RWPE2 (cell line): Measurements from ENCODE around the gene PCDHGA6.
"Not testable (repeated sequence)": the region's sequence is repeated elsewhere in the genome, so short reads cannot be mapped to it uniquely, and the experiment has no call there.

Source experiments
- ATAC-seq: fragments of 200-7000 bp; cut with Tn5 transposase; 3 replicates; pipeline ENCODE4 v1.9.1; 2021; ENCODE audit warnings: low read depth
- DNase-seq: peaks from one replicate; pipeline ENCODE4 v3.0.0-alpha.2; 2020; ENCODE audit warnings: low spot score
- H3K27ac ChIP-seq: fragments of 450-650 bp; 2 replicates; pipeline ENCODE4 v1.5.1; 2017; ENCODE audit warnings: mild to moderate bottlenecking; ENCODE audit not compliant: poor library complexity, severe bottlenecking
- H3K27me3 ChIP-seq: fragments of 250-450 bp; sonication (Bioruptor Pico); 2 replicates; pipeline ENCODE4 v1.5.1; 2021; ENCODE audit warnings: mild to moderate bottlenecking, moderate library complexity; ENCODE audit not compliant: insufficient read depth, poor library complexity, severe bottlenecking
- H3K36me3 ChIP-seq: fragments of 250-450 bp; sonication (Bioruptor Pico); 2 replicates; pipeline ENCODE4 v1.5.1; 2020; ENCODE audit warnings: low read depth, mild to moderate bottlenecking, moderate library complexity
- H3K4me1 ChIP-seq: fragments of 250-450 bp; sonication (Bioruptor Pico); 2 replicates; pipeline ENCODE4 v1.5.1; 2021; ENCODE audit warnings: mild to moderate bottlenecking, moderate library complexity; ENCODE audit not compliant: insufficient read depth, poor library complexity, severe bottlenecking
- H3K4me3 ChIP-seq: fragments of 250-450 bp; sonication (Bioruptor Pico); 2 replicates; pipeline ENCODE4 v1.5.1; 2021; ENCODE audit warnings: mild to moderate bottlenecking, moderate library complexity; ENCODE audit not compliant: severe bottlenecking
- H3K9me3 ChIP-seq: fragments of 250-450 bp; sonication (Bioruptor Pico); 2 replicates; pipeline ENCODE4 v1.5.1; 2021; ENCODE audit warnings: mild to moderate bottlenecking, moderate library complexity; ENCODE audit not compliant: severe bottlenecking
- TF ChIP-seq, protein P1 (sequence below): fragments of 450-650 bp; IDR thresholded peaks from one replicate; pipeline ENCODE4 v1.5.1; 2017; ENCODE audit warnings: mild to moderate bottlenecking, moderate library complexity; ENCODE audit not compliant: poor library complexity, severe bottlenecking

Gene PCDHGA6

DNA sequence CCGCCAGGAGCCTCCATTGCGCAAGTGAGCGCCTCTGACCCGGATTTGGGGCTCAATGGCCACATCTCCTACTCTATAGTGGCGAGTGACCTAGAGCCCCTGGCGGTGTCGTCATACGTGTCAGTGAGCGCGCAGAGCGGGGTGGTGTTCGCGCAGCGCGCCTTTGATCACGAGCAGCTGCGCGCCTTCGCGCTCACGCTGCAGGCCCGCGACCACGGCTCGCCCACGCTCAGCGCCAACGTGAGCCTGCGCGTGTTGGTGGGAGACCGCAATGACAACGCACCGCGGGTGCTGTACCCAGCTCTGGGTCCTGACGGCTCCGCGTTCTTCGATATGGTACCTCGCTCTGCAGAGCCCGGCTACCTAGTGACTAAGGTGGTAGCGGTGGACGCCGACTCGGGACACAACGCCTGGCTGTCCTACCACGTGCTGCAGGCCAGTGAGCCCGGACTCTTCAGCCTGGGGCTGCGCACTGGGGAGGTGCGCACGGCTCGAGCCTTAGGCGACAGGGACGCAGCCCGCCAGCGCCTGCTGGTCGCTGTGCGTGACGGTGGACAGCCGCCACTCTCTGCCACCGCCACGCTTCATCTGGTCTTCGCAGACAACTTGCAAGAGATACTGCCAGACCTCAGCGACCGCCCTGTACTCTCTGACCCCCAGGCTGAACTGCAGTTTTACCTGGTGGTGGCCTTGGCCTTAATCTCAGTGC, 36.1 kb downstream of the PCDHGA6 start:
- Histone ChIP-seq H3K27me3 (peaks cover 4% of the 10 kb centered on the region), H3K4me1 (peaks cover 3% of the 10 kb centered on the region), H3K36me3 (no peaks in the 10 kb centered on the region), H3K4me3 (no peak overlapping the region), H3K27ac (no peak overlapping the region), H3K9me3 (peaks cover 32% of the 10 kb centered on the region)
- no peak for DNase-seq
- ATAC-seq: no peak
- TF ChIP-seq, protein P1, sequence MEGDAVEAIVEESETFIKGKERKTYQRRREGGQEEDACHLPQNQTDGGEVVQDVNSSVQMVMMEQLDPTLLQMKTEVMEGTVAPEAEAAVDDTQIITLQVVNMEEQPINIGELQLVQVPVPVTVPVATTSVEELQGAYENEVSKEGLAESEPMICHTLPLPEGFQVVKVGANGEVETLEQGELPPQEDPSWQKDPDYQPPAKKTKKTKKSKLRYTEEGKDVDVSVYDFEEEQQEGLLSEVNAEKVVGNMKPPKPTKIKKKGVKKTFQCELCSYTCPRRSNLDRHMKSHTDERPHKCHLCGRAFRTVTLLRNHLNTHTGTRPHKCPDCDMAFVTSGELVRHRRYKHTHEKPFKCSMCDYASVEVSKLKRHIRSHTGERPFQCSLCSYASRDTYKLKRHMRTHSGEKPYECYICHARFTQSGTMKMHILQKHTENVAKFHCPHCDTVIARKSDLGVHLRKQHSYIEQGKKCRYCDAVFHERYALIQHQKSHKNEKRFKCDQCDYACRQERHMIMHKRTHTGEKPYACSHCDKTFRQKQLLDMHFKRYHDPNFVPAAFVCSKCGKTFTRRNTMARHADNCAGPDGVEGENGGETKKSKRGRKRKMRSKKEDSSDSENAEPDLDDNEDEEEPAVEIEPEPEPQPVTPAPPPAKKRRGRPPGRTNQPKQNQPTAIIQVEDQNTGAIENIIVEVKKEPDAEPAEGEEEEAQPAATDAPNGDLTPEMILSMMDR: no peak

DNA sequence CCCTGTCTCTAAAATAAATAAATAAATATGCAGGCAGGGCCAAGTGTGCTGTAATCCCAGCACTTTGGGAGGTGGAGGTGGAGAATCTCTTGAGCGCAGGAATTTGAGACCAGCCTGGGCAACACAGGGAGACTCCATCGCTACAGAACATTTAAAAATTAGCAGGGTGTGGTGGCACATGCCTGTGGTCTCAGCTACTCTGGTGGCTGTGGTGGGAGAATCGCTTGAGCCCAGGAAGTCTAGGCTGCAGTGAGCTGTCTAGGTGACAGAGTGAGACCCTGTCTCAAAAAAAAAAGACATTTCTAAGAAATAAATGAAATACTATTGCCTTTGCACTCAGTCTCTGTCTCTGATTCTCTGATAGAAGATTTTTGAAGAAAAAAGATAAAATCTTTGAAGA, 37.9 kb downstream of the PCDHGA6 start:
- TF ChIP-seq, protein P1: no peak
- no peak for ATAC-seq
- Histone ChIP-seq H3K27ac (no peak overlapping the region), H3K4me1 (peaks cover 3% of the 10 kb centered on the region), H3K4me3 (no peak overlapping the region), H3K9me3 (peaks cover 32% of the 10 kb centered on the region), H3K27me3 (peaks cover 4% of the 10 kb centered on the region), H3K36me3 (0 out of 2 replicates have a peak, but pooled peaks cover under 1% of the 10 kb centered on the region)
- no peak for DNase-seq

DNA sequence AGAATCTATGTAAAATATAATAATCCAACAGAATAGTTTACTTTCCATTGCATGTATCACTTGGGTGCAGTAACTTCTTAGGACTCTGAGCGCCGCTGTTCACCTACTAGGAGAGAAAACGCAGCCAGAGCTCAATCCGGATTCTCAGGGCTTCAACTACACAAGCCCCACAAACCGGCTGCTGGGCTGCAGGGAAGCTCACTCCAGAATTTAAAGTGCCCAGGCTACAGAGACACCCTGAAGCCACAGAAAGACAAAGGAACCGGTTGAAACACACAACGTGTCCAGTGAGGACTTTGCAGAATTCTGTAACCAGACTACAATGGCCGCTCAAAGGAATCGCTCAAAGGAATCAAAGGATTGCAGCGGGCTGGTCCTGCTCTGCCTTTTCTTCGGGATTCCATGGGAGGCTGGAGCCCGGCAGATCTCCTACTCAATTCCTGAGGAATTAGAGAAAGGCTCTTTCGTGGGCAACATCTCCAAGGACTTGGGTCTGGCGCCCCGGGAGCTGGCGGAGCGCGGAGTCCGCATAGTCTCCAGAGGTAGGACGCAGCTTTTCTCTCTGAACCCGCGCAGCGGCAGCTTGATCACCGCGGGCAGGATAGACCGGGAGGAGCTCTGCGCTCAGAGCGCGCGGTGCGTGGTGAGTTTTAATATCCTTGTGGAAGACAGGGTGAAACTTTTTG, 39.3 kb downstream of the PCDHGA6 start, which contains the start of gene PCDHGA10:
Gene PCDHGA10 (plus strand): TSS at position 134 of the 686 bp plus-strand sequence. CDS start 189 bp downstream, at position 323.
- Histone ChIP-seq H3K4me3 (no peak within 1 kb of the TSS), H3K27me3 (no peaks in the 10 kb centered on the region), H3K36me3 (0 out of 2 replicates have a peak, but pooled peaks cover 5% of the 10 kb centered on the region), H3K4me1 (no peaks in the 10 kb centered on the region), H3K9me3 (peaks cover 28% of the 10 kb centered on the region), H3K27ac (no peak within 1 kb of the TSS)
- DNase-seq (no peak), ATAC-seq (no peak; the same call in 2 of the 3 replicates)
- TF ChIP-seq, protein P1: peak; percentile 54

DNA sequence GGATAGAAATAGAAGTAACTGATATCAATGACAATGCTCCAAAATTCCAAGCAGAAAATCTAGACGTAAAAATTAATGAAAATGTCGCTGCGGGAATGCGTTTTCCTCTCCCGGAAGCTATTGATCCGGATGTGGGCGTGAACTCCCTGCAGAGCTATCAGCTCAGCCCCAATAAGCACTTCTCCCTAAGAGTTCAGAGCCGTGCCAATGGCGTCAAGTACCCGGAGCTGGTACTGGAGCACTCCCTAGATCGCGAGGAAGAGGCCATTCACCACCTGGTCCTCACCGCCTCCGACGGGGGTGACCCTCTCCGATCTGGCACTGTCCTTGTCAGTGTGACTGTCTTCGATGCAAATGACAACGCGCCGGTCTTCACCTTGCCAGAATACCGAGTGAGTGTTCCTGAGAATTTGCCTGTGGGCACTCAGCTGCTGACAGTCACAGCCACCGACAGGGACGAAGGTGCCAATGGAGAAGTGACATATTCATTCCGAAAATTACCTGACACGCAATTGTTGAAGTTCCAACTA, 39.9 kb downstream of the PCDHGA6 start:
- no peaks in the 10 kb centered on the region for H3K27me3 ChIP-seq
- H3K4me3 ChIP-seq: no peak overlapping the region
- ATAC-seq (no peak), DNase-seq (no peak)
- peaks cover 27% of the 10 kb centered on the region for H3K9me3 ChIP-seq
- H3K4me1 ChIP-seq: no peaks in the 10 kb centered on the region
- no peak overlapping the region for H3K27ac ChIP-seq
- 0 out of 2 replicates have a peak, but pooled peaks cover 5% of the 10 kb centered on the region for H3K36me3 ChIP-seq
- TF ChIP-seq, protein P1: no peak

DNA sequence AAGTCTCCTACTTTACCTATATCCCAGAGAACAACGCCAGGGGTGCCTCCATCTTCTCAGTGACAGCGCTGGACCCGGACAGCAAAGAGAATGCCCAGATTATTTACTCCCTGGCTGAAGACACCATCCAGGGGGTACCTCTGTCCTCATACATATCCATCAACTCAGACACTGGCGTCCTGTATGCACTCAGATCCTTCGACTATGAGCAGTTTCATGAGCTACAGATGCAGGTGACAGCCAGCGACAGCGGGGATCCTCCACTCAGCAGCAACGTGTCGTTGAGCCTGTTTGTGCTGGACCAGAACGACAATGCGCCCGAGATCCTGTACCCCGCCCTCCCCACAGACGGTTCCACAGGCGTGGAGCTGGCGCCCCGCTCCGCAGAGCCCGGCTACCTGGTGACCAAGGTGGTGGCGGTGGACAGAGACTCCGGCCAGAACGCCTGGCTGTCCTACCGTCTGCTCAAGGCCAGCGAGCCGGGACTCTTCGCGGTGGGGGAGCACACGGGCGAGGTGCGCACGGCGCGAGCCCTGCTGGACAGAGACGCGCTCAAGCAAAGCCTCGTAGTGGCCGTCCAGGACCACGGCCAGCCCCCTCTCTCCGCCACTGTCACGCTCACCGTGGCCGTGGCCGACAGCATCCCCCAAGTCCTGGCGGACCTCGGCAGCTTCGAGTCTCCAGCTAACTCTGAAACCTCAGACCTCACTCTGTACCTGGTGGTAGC, 41.0 kb downstream of the PCDHGA6 start:
- not testable (repeated sequence) for H3K27me3 ChIP-seq, H3K4me1 ChIP-seq, H3K27ac ChIP-seq, ATAC-seq, H3K4me3 ChIP-seq, H3K36me3 ChIP-seq, DNase-seq
- peaks cover 30% of the 10 kb centered on the region for H3K9me3 ChIP-seq

DNA sequence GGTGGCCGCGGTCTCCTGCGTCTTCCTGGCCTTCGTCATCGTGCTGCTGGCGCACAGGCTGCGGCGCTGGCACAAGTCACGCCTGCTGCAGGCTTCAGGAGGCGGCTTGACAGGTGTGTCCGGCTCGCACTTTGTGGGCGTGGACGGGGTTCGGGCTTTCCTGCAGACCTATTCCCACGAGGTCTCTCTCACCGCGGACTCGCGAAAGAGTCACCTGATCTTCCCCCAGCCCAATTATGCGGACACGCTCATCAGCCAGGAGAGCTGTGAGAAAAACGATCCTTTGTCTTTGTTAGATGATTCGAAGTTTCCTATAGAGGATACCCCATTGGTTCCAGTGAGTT, 41.6 kb downstream of the PCDHGA6 start:
- H3K9me3 ChIP-seq: peaks cover 35% of the 10 kb centered on the region
- H3K27ac ChIP-seq, H3K4me1 ChIP-seq, H3K36me3 ChIP-seq, DNase-seq, H3K4me3 ChIP-seq, H3K27me3 ChIP-seq, ATAC-seq: not testable (repeated sequence)
